Measurements from ENCODE around the gene CSMD2.

The CSMD2 gene

DNA sequence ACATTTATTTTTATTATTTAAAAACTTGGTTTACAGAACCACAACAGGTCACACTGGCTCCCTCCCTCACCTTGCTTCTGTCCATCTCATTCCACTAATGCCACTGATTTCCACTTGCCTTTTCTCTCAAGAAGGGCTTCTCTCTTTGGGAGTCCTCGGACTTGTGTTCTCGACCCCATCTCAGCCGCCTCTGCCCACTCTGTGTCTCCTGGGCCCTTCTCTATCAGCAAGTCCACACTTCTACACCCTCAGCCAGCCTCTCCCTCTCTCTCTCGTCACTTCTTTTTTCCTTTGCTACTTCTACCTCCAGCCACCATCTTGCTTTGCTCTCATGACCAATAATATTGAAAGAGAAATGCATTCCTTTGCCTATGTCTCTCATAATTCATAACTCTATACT is 171.7 kb downstream of the CSMD2 start:
- no peaks in the 10 kb centered on the region for H3K4me1 Mint-ChIP-seq
- peaks cover 45% of the 10 kb centered on the region for H3K27me3 Mint-ChIP-seq
- ATAC-seq (replicated peaks; ENCODE audit: extremely low read depth, poor library complexity, severe bottlenecking) = no peak
- H3K36me3 Mint-ChIP-seq (ENCODE audit: insufficient read depth) = no peaks in the 10 kb centered on the region
- H3K27ac Mint-ChIP-seq (ENCODE audit: low read depth) = no peak overlapping the region
- no peak overlapping the region for H3K4me3 Mint-ChIP-seq
- DNase-seq (ENCODE audit: low spot score in 2 of 2) = no peak
- H3K9me3 Mint-ChIP-seq = no peaks in the 10 kb centered on the region

DNA sequence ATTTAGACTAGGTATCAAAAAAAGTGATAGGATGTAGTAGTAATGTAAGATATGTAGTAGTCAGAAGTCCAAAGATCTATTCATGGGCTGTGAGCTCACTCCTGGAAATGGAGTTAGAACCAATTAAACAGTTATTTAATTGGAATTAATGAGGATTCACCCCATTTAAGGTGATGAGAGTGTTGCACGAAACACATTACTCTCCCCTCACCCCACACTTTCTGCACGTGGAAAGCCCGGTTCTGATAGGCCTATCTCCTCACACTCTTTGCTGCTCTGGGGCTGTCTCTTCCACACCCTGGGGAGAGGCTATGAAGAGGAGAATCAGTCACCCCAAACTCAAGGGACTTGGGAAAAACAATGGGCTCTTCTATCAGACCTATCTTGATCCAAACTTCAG is 174.7 kb downstream of the CSMD2 start:
- Mint-ChIP-seq H3K36me3 (ENCODE audit: insufficient read depth) (no peaks in the 10 kb centered on the region), H3K4me1 (no peaks in the 10 kb centered on the region), H3K4me3 (no peak overlapping the region), H3K9me3 (no peaks in the 10 kb centered on the region), H3K27ac (ENCODE audit: low read depth) (no peak overlapping the region), H3K27me3 (peaks cover 33% of the 10 kb centered on the region)
- ATAC-seq (replicated peaks; ENCODE audit: extremely low read depth, poor library complexity, severe bottlenecking) (no peak), DNase-seq (ENCODE audit: low spot score in 2 of 2) (no peak)

DNA sequence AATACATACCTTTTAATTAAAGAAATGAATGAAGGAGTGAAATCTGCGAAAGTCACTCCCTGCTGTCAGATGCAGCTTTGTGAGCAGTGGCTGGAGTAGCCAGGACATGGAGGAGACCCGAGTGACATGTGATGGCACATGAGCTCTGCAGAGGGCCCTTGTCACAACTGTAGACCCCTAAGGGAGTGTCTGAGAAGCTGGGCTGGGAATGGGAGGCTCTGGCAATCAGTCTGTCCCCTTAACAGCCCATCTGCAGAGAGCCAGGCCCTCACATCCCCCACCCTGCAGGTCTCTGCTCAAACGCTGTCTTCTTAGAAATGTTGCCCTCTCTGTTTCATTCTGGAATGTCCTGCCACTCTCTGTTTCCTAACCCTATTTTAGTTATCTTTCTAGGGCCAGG is 176.9 kb downstream of the CSMD2 start:
- ATAC-seq (replicated peaks; ENCODE audit: extremely low read depth, poor library complexity, severe bottlenecking) (no peak), DNase-seq (ENCODE audit: low spot score in 2 of 2) (no peak)
- no peak overlapping the region for H3K27ac Mint-ChIP-seq (ENCODE audit: low read depth)

DNA sequence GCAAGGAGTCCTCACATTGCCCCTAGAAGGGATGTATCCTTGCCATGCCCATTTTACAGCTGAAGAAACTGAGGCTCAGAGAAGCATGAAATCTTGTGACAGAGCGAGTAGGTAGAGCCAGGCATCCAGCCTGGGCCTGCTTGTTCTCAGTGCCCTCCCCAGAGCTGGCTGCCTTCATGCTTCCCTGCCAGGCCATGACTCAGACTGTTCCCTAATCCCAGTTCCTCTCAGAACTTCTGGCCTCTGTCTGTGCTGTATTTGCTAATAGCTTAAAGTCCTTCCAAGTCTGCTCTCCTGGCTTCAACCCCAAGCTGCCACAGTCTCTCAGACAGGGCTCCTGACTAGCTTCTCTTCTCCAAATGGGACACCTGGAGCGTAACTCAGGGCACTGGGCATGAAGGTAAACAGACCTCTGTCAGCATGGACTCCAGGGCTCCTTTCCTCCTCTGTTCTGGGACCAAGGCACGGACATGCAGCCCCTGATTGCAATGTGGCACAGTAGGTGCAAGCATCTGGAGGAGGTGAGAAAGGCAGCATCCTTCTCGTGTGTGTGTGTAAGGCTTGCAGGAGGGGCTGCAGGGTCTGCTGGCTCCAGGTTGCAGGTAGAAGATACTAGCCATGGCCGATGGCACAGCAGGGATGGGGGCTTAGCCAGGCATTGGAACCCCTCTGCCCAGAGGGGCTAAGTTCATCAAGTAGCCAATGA is 178.5 kb downstream of the CSMD2 start:
- Mint-ChIP-seq H3K9me3 (no peaks in the 10 kb centered on the region), H3K27me3 (peaks cover 32% of the 10 kb centered on the region), H3K27ac (ENCODE audit: low read depth) (no peak overlapping the region), H3K36me3 (ENCODE audit: insufficient read depth) (no peaks in the 10 kb centered on the region), H3K4me1 (no peaks in the 10 kb centered on the region), H3K4me3 (no peak overlapping the region)
- ATAC-seq (replicated peaks; ENCODE audit: extremely low read depth, poor library complexity, severe bottlenecking) (no peak), DNase-seq (ENCODE audit: low spot score in 2 of 2) (no peak)

More for the DNA sequence above, 176.9 kb downstream of the CSMD2 start:
- Mint-ChIP-seq H3K4me1 (no peaks in the 10 kb centered on the region), H3K9me3 (no peaks in the 10 kb centered on the region), H3K36me3 (ENCODE audit: insufficient read depth) (no peaks in the 10 kb centered on the region), H3K27me3 (peaks cover 21% of the 10 kb centered on the region), H3K4me3 (no peak overlapping the region)

DNA sequence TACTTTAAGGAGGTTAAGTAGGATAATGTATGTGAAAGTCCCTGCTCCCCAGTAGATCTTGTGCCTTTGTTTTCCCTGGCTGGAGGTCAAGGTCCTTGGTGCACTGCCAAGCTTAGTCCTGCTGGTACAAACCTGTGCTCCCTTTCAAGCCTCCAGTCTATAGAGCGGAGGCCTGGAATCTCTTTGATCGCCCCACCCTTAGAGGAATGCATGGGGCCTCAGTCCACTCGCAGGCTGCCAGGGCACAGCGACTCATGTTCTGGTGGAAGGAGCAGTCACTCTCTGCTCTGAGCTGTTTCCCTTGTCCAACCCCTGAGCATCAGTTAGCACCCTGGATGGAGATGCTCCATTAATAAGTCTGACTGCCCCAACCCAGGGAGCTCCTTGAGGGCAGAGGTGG is 179.4 kb downstream of the CSMD2 start:
- Mint-ChIP-seq H3K9me3 (no peaks in the 10 kb centered on the region), H3K27me3 (peaks cover 37% of the 10 kb centered on the region), H3K36me3 (ENCODE audit: insufficient read depth) (no peaks in the 10 kb centered on the region), H3K4me3 (no peak overlapping the region), H3K27ac (ENCODE audit: low read depth) (no peak overlapping the region), H3K4me1 (no peaks in the 10 kb centered on the region)
- ATAC-seq (replicated peaks; ENCODE audit: extremely low read depth, poor library complexity, severe bottlenecking) (no peak), DNase-seq (ENCODE audit: low spot score in 2 of 2) (no peak)

DNA sequence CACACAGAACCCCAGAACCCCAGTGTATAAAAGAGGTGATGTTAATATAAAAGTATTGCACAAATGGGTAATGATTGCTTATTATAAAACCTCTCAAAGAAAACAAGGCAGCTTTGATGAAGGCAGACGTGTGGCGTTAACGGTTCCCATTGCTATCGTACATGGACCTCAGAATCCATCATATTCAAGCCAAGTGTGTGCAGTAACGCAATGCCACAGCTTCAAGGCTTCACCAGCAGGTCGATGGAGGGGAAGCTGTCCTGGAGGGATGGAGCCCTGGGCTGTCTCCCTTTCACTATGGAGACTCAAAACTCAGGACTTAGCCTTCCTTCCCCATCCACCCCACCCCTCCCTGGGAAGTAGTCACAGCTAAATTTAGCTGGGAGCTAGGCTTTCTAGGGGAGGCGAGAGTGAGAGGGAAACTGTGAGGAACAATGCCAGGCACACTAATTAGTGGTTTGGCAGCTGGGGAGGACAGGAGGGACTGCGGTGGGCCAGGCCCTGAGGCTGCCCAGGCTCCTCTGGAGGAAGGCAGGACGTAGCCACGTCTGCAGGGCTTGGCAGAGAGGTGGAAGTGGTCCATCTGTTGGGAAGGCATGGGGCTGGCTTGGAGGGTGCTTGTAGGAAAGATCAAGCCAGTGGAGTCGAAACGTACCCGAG is 180.0 kb downstream of the CSMD2 start:
- peaks cover 37% of the 10 kb centered on the region for H3K27me3 Mint-ChIP-seq
- no peaks in the 10 kb centered on the region for H3K4me1 Mint-ChIP-seq
- no peak for DNase-seq (ENCODE audit: low spot score in 2 of 2)
- H3K9me3 Mint-ChIP-seq = no peaks in the 10 kb centered on the region
- no peak for ATAC-seq (replicated peaks; ENCODE audit: extremely low read depth, poor library complexity, severe bottlenecking)
- H3K27ac Mint-ChIP-seq (ENCODE audit: low read depth) = no peak overlapping the region
- no peaks in the 10 kb centered on the region for H3K36me3 Mint-ChIP-seq (ENCODE audit: insufficient read depth)
- H3K4me3 Mint-ChIP-seq = no peak overlapping the region

DNA sequence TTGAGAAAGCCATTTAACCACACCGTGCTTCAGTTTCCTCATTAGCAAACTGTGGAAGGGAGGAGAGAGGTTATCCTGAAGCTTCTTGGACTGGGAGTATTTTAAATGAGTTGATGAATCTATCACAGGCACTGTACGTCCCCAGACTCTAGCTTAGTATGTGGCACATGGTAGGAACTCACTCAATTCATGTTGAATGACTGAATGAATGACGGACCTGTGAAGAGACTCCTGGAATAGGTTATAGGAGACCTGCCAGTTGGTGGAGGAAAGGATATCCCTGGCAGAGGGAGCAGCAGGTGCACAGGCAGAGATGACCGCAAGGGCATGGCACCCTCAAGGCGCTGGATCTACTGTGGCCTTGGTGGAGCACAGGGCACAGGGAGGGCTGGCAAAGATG is 182.6 kb downstream of the CSMD2 start:
- Mint-ChIP-seq H3K27ac (ENCODE audit: low read depth) (no peak overlapping the region), H3K27me3 (peaks cover 43% of the 10 kb centered on the region), H3K9me3 (no peaks in the 10 kb centered on the region), H3K4me3 (no peak overlapping the region), H3K36me3 (ENCODE audit: insufficient read depth) (no peaks in the 10 kb centered on the region), H3K4me1 (no peaks in the 10 kb centered on the region)
- ATAC-seq (replicated peaks; ENCODE audit: extremely low read depth, poor library complexity, severe bottlenecking) = no peak
- DNase-seq (ENCODE audit: low spot score in 2 of 2) = no peak

DNA sequence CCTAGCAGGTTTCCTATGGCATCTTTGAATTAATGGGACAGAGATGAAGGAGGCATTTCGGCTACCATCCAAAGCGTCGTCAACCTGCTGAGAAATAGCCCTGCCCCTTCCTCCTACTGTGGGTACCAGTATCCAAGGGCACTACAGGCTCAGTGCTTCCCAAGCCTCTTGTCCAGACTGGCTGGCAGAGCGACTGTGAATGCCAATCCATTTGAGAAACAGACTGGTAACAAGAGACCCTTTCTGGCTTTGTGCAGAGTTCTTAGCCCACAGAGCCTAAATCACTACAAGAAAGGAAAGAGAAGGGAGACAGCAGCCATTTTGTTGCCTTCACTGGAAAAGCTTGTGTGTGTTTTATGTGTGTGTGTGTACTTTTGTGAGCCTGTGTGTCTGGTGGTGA is 185.7 kb downstream of the CSMD2 start:
- Mint-ChIP-seq H3K27ac (ENCODE audit: low read depth) (no peak overlapping the region), H3K36me3 (ENCODE audit: insufficient read depth) (no peaks in the 10 kb centered on the region), H3K4me3 (no peak overlapping the region), H3K27me3 (peaks cover 50% of the 10 kb centered on the region), H3K4me1 (no peaks in the 10 kb centered on the region), H3K9me3 (no peaks in the 10 kb centered on the region)
- ATAC-seq (replicated peaks; ENCODE audit: extremely low read depth, poor library complexity, severe bottlenecking) = no peak
- no peak for DNase-seq (ENCODE audit: low spot score in 2 of 2)

DNA sequence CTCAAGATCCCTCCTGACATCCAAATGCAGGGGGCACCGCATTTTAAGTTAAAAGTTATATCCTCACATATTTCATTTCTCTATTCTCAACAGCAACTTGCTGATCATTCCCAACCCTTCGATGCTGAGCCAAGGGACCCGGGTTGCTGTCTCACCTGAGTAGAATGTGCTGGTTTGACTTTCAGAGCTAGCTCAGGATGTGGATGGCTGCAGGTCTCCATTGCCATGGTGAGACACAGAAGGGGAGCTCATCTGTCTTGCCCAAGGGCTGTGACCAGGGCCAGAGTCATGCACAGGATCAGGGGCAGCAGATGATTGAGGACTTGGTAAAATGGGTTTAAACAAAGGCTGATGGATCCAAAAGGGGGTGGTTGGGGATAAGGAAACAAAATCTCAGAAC is 189.1 kb downstream of the CSMD2 start:
- no peak overlapping the region for H3K4me3 Mint-ChIP-seq
- DNase-seq (ENCODE audit: low spot score in 2 of 2) (no peak), ATAC-seq (replicated peaks; ENCODE audit: extremely low read depth, poor library complexity, severe bottlenecking) (no peak)
- H3K36me3 Mint-ChIP-seq (ENCODE audit: insufficient read depth) = no peaks in the 10 kb centered on the region
- no peak overlapping the region for H3K27ac Mint-ChIP-seq (ENCODE audit: low read depth)
- peaks cover 45% of the 10 kb centered on the region for H3K27me3 Mint-ChIP-seq
- H3K4me1 Mint-ChIP-seq = no peaks in the 10 kb centered on the region
- no peaks in the 10 kb centered on the region for H3K9me3 Mint-ChIP-seq

DNA sequence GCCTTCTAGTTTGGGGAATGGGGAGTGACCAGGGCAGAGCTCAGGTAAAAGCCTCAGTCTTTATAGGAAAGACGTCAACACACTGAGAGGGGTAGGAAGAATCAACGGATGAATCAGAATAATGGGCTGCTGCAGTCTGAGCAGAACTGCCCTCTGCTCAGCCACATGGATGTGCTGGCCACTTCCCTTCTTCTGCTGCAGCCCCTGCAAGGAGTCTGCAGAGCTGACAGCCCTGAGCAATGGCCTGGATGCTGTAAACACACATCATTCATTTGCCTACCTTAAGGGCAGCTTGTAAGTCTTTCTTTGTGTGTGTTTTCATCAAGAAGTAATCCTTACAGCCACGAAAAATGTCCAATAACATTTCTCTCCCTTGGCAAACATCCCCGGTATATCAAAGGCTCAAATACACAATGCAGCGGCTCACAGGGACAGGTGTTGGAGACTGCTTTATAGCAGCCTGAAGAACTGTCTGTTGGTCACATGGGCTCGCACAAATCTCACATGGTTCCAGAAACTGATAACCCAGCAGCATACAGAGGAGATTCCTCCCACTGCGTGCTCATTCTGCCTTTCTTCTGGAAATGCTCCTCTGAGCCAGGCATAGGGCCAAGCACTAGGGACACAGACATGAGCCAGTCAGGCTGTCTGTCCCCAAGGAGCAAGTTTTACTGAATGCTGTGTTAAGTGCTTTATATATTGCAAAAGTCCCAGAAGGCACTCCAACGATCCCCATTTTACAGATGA is 191.1 kb downstream of the CSMD2 start:
- DNase-seq (ENCODE audit: low spot score in 2 of 2) (no peak), ATAC-seq (replicated peaks; ENCODE audit: extremely low read depth, poor library complexity, severe bottlenecking) (no peak)
- Mint-ChIP-seq H3K4me3 (no peak overlapping the region), H3K4me1 (no peaks in the 10 kb centered on the region), H3K27me3 (peaks cover 53% of the 10 kb centered on the region), H3K27ac (ENCODE audit: low read depth) (no peak overlapping the region), H3K9me3 (no peaks in the 10 kb centered on the region), H3K36me3 (ENCODE audit: insufficient read depth) (no peaks in the 10 kb centered on the region)

DNA sequence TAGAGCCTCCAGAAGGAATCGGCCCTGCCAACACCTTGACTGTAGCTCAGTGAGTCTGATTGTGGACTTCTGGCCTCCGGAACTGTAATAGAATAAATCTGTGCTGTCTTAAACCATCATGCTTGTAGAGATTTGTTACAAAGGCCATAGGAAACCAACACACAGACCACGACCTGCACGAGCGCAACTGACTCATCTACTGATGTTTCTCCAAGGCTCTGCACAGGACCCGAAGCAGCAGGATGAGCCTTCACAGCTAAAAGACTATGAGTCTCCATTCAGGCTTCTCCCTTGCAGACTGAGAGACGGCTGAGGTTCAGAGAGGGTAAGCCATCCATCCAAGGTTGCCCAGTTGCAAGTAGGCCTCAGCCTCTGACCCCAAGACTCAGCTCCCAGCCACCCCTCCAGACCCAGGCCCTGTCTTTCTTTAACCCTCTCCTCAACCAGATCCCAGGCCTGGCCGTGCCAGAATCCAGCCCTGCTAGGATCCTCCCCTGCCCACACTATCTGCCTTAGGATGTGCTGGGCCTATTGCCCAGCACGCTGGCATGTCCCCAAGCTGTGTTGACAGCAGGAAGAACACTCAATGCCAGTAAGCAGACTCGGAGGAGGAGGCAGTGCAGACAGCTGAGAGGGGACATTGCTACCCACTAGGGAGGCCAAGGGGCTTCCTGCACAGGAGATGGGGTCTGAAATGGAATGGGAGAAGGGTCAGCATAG is 192.2 kb downstream of the CSMD2 start:
- no peak overlapping the region for H3K27ac Mint-ChIP-seq (ENCODE audit: low read depth)
- H3K36me3 Mint-ChIP-seq (ENCODE audit: insufficient read depth) = no peaks in the 10 kb centered on the region
- no peak for ATAC-seq (replicated peaks; ENCODE audit: extremely low read depth, poor library complexity, severe bottlenecking)

DNA sequence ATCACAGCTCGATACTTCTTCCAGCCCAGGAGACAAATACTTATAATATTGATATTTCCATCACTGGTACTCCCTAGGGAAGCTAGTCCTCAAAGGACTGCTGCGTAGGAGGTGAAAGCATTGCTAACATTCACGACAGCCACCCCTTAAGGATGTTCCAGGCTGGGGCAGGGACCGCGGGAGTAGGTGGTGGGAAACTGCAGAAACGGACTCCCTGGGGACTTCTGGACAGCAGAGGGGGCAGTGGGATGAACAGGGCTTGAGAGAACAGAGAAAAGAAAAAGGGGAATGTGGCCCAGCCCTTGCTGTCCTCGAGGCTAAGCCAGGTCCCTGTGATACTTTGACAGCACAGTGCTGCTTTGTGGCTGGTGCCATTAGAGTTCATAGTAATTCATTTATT is 193.1 kb downstream of the CSMD2 start:
- no peak overlapping the region for H3K4me3 Mint-ChIP-seq

More for the DNA sequence above, 192.2 kb downstream of the CSMD2 start:
- Mint-ChIP-seq H3K4me1 (no peaks in the 10 kb centered on the region), H3K9me3 (no peaks in the 10 kb centered on the region), H3K4me3 (no peak overlapping the region), H3K27me3 (peaks cover 42% of the 10 kb centered on the region)
- no peak for DNase-seq (ENCODE audit: low spot score in 2 of 2)

More for the DNA sequence above, 193.1 kb downstream of the CSMD2 start:
- no peak for DNase-seq (ENCODE audit: low spot score in 2 of 2)
- Mint-ChIP-seq H3K27me3 (peaks cover 42% of the 10 kb centered on the region), H3K36me3 (ENCODE audit: insufficient read depth) (no peaks in the 10 kb centered on the region), H3K9me3 (no peaks in the 10 kb centered on the region), H3K4me1 (no peaks in the 10 kb centered on the region), H3K27ac (ENCODE audit: low read depth) (no peak overlapping the region)
- no peak for ATAC-seq (replicated peaks; ENCODE audit: extremely low read depth, poor library complexity, severe bottlenecking)
